C1 segment of cervical spinal cord (tissue), 14 donors: Measurements from ENCODE around the gene NSF.

Source experiments
- DNase-seq, 14 donors: peaks; one replicate each; lab custom pipeline; 2025; lab: John Stamatoyannopoulos, UW

Gene NSF

DNA sequence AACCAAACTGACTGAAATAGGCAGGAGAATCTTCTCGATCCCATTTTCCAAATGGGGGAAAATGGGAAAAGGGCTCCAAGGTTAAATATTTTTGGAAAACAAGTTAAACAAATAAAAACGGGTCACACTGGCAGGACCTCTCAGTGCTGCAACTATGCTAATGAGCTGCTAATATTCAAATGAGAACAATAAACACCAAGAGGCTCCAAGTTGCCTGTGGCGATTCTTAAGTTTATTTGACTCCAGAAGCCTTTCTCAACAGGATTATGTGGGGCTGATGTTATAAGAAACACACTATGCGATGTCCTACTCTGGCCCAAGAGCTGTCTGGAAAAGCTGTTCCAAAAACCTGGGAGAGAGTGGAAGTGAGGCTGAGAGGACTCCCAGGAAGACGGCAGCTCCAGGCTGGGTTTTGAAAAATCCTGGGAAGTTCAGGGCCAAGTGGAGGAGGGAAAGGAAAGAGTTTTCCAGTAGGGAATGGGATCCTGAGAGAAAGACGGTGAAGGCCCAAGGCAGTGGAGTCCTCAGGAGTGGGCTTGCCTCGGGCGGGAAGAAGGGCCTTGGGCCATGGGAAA lies 206.6 kb downstream of the NSF start:
- no peak for DNase-seq

DNA sequence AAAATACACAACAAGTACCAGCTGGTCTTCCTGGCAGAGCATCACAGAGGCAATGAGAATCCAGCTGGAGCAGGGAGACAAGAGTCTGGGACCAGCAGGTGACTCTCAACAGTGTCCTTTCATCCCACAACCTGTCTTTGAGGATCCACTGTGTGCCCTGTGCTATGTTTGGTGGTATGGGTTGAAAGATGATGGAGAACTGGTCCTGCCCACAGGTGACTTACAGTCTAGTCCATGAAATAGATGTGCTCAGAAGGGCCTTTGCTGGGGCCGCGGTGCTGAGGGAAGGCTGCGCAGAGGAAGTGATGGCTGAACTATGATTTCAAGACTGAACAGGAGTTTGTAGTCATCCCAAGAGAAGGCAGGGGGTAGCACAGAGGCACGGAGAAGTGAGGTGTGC lies 210.1 kb downstream of the NSF start:
- DNase-seq = no peak

DNA sequence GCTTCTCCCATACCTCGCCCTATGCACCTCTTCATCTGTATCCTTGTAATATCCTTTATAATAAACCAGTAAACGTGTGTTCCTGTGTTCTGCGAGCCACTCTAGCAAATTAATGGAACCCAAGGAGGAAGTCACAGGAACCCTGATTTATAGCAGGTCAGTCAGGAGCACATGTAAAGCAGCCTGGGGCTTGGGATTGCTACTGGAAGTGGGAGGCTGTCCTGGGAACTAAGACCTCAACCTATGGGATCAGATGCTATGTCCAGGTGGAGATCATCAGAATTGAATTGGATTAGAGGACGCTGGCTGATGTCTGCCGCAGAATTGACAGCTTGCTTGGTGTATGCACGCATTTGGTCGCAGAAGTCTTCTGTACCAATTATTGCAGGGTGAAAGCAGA lies 212.3 kb downstream of the NSF start:
- DNase-seq = no peak

DNA sequence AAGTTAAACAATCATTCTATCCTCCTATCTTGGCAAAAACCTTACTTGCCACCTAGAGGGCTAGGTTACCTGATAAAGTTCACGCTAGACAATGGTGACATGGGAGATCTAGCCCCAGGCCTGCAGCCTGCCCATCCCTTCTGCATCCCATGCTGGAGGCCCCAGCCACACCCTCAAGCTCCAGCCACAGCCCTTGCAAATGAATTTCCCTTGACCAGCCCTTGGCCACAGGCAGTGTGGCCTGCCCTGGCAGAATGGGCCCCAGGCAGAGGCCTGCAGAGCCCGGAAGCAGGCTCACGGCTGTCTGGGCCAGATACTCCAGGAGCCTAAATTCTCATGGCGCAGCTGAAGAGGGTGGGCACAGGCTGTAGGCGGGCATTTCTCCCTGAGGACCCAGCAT lies 213.1 kb downstream of the NSF start:
- no peak for DNase-seq

DNA sequence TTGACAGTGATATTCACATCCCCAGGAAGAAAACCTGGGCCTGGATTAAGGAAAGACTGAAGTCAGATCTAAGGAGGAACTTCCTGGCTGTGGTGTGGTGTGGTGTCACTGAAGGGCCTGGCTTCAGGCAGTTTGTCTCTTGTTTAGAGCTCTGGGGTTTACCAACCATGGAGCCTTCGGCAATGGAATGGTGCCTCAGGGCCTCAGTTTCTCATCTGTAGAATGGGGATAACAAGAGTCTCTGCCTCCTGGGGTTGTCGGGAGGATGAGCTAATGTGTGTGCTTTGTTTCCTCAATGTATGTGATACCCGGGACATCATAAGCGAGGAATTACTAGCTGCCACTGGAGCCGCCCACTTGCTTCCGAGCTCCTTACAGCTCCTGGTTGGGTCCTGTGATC lies 215.3 kb downstream of the NSF start:
- no peak for DNase-seq
